GM21390 (cell line): ENCODE measurements around the gene KRT72.

Experiments used
- ATAC-seq: cut with Tn5 transposase; IDR thresholded peaks from one replicate; pipeline ENCODE4 v1.9.1; 2021; ENCODE audit not compliant: unreplicated experiment

The KRT72 gene

DNA sequence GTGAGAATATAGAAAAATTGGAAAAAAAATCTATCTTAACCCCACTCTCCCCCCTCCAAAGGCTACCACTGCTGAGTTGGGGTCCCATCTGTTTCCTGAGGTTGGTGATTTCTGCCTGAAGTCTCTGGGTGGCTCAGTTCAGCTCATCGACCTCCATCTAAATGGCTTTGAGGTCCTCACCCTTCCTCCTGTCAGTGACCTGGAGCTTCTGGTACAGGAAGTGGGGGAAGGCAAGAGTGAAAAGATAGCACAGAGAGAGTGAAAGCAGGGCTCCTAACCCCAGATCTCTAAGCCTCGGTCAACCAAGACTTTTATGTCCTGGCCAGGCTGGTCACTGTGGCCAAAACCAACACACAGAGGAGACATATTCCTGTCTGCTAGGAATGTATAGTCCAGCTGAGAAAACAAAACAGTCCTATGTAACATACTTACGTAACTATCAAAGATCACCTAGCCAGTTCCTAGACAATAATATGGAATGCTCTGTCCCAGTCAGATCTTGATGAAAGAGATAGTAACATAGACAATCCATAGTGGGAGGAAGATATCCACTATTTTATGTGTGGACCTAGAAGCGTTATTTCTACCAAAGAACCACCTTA, 29.4 kb upstream of the KRT72 start:
- ATAC-seq, result no peak

DNA sequence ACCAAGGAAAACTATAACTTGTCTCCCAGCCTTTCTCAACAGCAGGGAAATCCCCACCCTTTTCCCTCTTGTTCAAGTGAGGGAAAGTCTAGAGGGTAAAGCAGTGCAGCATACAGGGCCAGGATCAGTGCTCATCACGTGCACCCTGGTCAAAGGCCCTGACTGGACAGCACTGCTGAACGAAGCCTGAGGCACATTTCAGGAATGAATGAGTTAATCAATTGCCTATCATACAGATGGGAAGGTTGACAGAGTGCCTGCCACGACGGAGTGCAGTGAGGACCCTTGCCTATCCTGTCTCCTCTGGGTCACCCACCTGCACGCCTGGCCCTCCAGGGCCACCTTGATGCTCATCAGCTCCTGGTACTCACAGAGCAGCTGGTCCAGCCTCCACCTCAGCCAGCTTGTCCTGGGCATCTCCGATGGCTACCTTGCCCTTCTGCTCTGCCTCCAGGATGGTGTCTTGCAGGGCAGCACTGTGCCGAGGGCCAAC, 28.8 kb upstream of the KRT72 start:
- no peak for ATAC-seq

DNA sequence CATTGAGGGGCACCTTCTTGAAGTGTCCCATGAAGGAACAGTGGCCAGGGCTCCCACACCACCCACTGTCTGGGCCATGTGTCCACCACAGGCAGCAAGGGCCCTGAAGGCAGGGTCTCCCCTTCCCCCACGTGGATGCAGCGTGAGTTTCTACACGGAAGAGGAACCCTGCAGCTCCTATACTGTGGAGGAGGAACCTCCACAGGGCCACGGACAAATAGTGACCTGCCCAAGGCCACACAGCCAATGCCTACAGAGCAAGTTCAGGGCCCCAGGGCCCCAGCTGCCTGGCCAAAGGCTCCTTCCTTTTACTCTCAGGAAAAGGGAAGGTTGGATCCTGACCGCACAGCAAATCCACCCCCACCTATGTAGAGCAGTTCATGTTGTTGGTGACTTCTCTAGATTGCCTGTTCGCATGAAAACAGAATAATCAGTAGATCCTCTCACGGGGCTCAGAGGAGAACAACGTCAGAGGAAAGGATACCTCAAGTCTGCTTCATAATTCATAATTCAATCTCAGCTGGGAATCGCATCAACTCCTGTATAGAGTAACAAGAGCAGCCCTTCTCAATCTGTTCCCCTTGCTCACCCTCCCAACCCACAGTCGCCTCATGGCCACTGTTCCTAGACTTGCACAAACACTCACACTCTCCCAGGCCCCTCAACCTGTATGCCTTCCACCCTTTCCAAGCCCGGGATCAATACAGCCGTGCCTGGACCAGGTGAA, 28.2 kb upstream of the KRT72 start:
- no peak for ATAC-seq

DNA sequence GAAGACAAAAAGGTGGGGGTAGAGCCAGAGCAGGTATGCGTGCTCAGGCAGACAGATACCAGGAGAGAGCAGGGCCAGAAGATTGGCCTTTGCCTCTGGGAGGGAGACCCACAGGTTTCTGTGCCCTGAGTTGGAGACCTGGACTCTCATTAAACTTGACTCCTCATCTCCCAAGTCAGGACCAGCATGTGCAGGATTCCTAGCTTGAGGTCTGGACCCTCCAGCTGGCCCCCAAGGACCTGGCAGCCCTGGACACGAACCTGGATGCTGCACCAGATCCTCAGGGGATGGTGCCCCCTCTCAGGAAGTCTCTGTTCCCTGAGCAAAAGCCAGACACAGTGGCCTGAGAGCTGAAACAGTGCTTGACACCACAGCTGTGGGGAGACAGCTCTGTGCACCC, 27.6 kb upstream of the KRT72 start:
- no peak for ATAC-seq

DNA sequence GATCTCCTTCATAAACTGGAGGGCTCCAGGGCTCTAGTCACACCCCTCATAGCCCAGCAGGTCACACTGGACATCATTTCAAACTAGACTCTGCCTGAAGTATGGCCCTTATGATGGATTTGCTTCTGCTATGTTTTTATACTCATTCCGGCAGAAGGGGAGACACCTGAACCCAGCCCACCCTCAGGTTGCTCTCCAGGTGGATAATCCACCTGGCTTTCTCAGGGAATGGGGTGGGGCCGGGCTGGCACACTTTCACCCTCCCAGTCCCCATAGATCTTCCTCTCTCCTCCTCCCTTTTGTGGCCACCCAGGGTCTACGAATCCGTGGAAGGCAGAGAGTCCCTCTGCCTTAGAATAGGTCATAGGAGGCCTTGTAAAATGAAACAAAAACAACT, 26.8 kb upstream of the KRT72 start:
- no peak for ATAC-seq

DNA sequence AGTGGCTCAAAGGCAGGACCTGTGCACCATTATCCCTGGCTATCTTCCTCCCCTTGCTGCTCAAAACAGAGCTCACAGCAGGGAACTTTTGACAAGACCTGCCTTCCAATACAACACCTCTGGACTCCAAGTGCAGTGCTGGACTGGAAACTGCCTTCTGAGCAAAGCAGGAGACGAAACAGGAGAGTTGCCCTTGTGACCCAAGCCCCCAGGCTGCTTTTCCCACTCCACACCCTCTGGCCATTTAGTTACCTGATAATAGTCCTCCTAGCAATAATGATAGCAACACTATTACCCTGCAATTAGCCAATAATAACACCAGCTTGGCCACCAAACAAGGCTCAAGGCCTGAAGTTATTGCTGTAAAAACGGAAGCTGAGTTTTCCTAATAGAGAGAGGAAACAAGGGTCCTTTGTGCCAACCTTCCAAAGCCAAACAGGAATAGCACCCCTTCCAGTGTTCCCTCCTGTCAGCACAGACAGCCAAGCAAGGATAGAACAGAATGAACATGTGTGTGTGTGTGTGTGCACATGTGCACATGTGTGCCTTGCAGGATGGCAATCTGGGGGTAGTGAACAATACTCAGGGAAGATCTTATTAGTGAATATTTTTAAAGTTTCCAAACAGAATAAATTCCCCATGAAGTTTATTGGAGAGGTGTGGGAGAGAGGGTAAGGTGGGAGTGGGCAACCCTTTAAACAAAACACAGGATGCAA, 26.3 kb upstream of the KRT72 start:
- ATAC-seq, result no peak

DNA sequence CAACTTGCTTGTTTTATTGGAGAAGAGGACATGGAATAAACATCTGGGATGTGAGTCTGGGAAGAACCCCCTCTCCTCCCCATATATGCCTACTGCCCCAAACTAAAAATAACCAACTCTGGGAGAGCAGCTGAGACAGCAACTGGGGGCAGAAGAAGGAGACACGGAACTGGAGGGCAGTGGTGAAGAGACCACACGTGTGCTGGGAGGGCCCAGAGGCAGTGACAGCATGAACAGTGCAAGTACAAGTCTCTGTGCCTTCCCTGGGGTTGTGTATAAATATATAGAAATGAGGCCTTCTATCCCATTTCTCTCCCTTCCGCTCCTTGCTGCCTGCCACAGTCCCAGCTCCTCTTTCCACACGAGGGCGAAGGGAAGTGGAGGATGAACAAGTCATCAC, 21.1 kb upstream of the KRT72 start:
- ATAC-seq, result no peak

DNA sequence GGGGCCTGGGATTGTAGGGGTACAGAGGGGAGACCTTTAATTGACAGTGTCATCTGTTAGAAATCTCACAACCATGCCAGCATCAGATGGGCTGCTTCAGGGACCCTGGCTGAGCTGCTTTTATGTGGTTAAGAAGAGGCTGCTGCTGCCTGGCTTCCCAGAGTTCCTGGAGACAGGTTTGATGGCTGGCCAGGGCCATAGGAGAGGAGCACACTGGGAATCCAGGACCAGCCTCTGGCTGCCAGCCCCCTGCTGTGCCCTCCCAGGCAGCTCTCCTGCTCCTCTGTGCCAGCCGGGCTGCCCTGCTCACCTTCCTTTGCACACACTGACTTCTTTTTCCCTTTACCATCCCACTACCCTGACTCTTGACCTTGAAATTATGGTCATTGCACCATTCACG, 17.6 kb upstream of the KRT72 start:
- ATAC-seq, result no peak

DNA sequence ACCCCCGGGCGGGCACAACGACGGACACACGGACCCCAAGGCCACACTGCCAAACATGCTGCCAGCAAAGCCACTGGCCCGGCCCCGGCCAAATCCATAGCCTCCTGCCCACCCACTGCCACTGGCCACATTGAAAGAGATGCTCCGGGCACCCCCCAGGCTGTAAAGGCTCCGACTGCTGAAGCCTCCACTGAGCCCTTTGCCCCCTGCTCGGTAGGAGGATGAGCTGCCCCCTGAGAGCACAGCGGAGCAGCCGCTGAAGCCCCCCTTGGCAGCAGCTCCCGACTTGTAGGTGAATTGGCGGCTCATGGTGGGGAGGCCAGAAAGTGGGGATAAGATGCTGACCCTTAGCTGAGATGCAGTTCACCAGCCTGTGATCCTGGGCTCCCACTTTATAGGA, 17.0 kb upstream of the KRT72 start, which contains the start of gene KRT73:
Gene KRT73 (minus strand): TSS at position 344 of the 400 bp plus-strand sequence. CDS start 35 bp downstream, at position 309.
- no peak for ATAC-seq

DNA sequence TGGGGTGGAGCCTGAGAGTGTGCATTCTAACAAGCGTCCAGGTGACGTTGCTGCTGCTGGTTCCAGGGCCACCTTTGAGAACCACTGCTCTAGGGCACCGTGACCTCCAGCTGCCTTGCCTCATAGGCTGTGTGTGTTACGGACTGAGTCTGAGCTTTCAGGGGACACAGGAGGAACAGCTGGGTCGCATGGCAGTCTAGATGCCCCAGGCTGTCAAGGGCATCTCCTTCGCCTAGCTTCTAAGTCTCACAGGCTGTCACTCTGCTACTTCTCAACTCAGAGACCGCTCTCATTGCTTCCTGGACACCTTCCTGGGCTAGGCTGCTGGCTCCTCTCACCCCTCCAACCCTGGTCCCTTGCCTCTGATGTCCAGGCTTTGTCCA, 16.1 kb upstream of the KRT72 start:
- ATAC-seq, result no peak

DNA sequence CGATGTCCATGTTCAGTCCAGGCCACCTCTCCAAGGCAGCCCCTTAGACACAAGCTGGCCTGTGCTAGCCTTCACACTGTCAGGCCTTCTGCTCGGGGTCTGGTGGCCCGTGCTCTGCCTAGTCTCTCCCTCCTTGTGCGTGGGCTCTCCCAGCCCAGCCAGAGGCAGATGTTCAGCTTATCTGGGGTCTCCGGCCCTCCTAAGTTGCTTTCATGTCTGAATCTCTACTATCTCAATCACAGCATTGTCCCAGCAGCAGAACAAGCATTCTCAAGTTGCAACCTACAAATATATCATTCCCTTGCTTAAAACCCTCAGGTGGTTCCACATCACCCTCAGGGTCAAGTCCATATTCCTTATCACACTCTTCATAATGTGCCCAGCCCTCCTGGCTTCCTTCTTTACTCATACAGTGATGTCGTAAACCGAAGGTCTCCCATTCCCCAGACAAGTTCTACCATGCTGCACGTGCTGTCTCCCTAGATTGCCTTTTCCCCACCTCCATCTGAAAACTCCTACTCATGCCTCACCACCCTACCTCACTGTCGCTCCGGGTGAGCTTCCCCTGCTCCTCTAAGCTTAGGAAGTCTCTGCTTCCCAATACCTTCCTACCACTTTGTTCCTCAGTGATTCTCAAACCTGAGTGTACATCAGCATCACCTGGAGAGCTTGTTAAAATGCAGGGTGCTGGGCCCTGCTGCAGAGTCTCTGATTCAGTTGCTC, 15.6 kb upstream of the KRT72 start:
- no peak for ATAC-seq

DNA sequence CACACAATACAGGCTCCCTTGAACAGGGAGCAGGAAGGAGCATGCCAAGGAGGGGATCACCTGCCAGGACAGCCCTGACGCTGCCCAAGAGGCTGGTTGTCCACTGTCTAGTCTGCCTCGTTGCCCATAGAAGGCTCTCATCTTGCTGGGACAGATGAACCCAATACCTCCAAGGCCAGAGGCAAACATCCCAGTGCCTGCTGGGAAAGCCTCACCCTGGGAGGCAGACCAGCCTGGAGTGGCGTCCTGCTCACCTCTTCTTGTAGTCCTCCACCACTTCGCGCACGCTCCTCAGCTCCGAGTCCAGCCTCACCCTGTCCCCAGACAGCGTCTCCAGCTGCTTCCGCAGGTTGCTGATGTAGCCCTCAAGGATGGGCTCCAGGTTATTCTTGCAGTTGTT, 14.6 kb upstream of the KRT72 start:
- ATAC-seq, result no peak

DNA sequence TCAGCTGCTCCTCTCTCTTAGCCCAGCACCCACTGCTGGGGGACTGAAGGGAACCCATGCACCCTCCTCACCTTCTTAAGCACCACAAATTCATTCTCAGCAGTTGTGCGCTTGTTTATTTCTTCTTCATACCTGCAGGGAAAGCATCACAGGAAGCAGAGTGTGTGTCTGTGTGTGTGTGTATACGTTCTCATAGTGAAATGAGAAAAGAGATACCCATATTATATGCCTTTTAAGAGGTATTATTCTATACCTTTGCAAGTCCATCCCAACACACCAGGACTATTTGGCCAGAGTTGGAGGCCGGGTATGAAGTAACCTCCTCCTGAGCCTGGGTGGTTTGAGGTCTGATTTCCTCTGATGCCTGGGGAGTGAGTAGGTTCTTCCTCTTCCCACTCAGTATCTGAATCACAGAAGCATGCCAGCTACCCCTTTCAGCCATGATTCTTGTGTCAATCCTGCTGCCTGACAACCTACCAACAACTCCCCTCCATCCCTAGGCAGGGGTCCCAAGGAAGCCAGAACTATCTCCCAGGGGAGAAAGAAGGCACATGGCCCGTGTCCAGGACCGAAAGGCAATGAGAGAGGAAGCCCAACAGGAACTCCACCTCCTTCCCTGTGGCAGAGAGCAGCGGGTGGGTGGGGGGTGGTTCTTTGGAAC, 14.1 kb upstream of the KRT72 start:
- ATAC-seq, result no peak

DNA sequence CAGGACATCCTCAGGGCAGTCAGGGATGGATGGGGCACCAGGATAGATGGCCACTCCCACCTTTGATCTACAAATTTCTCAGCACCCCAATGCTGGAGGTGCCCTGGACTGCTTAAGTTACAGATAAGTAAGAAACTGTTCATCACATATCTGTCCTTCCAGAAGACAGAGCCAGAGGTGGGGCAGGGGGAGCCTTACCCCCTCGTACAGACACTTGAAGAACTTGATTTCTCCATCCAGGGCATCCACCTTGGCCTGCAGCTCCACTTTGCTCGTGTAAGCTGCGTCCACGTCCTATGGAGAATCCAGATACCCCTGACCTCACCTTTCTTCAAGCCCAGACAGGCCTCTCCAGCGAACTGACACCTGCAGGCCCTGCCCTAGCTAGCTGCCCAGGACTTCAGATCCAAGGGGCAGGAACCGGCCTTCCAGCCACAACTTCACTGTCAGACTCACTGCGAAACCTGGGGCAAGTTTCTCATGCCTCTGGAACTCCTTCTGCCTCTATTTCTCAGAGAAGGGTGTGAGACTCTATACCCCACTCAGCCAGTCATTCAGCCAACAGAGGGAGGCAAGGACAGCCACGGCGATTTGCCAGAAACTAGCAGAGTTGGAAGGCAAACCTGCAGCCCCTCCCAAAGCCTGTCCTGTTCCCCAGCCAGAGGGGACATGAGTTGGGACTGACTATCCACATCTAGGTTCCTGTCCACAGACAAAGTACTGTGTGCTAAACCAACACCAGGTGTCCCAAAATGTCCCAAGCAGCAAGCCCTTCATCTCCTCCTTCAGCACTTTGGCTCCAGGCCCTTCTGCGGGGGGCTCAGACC, 13.3 kb upstream of the KRT72 start:
- ATAC-seq, result no peak

DNA sequence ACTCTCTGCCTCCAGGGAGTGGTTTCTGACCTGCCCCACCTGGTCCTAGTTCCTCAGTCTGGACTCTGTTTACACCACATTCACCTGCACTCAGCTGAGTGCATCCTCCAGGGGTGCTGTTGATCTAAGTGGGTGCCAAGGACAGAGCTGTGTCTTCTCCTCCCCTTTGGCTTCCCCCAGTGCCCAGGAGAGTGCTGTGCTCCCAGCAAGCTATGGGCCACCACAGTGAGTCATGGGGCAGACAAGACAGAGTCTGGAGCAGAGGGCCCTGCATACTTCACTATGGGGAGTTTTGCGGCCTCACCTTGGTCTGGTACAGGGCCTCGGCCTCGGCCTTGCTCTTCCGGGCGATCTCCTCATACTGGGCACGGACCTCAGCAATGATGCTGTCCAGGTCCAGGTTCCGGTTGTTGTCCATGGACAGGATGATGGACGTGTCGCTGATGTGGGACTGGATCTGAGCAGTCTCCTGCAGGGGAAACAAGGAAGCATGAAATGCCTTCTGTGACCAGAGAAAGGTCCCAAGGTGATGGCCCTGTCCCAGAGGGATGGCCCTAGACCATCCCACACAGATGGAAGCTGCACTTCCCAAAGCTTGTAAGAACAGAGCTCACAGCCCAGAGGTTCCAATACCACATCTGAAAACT, 12.2 kb upstream of the KRT72 start:
- ATAC-seq, result no peak

DNA sequence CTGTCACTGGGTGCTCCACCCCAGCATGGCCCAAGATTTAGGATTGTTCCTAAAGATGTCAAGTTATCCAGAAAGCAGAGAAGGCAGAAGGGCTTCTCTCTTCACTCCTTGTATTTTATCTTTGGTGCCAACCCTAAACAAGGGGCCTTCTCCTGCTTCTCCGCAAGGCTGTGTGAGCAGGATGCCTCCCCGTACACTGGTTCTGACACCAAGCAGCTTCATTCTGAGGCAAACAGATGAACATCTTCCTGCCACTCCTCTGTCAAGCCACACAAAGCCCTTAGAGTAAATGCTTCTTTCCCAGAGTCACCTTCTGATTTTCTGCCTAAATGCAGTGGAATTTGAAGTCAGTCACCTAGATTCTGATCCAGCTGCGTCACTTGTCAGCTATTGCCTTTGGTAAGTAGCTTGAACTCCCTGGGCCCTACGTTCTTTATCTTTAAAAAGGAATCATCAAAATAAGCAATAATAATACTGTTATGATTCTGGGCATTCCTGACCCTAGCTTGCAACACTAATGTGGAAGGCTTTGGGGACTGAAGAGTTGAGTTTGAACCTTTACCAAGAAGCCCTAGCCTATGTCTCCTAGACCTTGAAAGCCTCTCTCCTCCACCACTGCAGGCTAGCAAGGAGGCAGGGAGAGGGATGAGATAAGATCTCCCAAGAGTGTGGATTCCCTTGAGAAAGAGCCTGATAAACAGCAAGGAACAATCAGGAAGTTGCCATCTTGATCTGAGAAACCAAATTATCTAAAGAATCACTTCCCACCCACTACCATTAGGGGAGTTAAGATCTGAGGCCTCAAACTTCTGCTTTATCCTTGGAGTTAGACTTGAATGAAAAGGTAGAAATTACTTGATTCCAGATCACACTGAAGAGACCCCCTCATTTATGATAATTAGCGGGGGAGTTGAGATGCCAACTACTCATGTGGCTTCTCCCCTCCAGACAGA, 11.4 kb upstream of the KRT72 start:
- ATAC-seq, result no peak

DNA sequence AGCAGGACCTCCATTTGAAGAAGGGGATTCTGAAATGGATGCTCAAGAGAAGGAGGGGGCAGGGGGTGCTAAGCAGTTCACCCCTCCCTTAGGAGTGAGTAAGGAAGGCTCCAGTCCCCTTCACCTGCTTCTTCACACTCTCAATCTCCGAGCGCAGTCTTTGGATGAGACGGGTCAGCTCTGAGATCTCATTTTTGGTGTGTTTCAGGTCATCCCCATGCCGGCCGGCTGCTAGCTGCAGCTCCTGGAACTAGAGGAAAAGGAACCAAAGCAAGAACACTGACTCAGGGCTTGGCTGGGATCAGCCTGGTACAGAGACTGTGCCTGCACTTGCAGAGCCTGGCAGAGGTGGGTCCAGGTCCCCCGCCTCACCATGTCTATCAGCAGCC, 9.8 kb upstream of the KRT72 start:
- ATAC-seq, result no peak

DNA sequence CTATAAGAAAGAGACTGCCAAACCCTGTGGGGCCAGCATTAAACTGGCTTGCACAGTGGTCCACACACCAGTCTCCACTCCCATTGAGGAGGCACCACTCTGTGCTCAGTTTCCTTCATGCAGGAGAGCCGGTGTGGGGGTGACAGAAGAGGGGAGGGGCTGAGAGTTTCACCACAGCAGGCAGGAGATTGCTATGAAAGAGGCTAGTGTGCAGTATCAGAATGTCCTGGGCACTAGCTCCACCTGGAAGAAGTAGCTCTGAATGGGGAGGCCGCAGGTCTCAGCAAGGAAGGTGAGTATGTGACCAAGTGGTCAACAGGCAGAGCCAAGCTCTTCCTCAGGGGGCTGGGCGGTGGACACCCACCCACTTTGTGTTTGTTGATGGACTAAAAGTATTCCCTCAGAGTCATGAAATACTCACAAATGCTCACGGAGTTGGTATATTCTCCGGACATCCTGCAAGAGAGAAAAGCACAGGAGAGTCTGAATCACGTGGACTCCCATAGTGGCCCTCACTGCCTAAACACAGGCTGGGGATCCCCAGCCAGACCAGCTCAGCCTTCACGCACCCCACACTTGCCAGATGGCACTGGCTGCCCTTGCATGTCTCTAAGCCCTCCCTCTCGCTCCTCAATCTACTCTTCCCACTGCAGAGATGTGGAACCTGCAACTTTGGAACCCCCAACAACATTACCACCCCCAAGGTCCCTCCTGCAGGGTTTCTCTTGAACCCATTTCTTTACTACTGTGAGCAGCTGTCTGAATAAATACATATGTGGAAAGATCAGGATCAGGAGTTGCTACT, 7.8 kb upstream of the KRT72 start:
- ATAC-seq, result no peak
